HL-60 (cell line): ENCODE data around the gene GAS6.

ENCODE experiments used
- CTCF ChIP-seq: IDR thresholded peaks from one replicate; pipeline ENCODE4 v1.5.1; 2011; ENCODE audit warnings: low read length, control low read depth, inconsistent platforms; ENCODE audit not compliant: insufficient read depth
- GABPA ChIP-seq: IDR thresholded peaks from 2 replicates; pipeline ENCODE4 v1.6.1; 2012; ENCODE audit warnings: low read depth
- POLR2AphosphoS5 ChIP-seq: IDR thresholded peaks from 2 replicates; pipeline ENCODE4 v1.6.1; 2012; ENCODE audit warnings: low read depth
- REST ChIP-seq: IDR thresholded peaks from 2 replicates; pipeline ENCODE4 v1.6.1; 2012; ENCODE audit warnings: low read depth; ENCODE audit not compliant: insufficient replicate concordance
- SPI1 ChIP-seq: IDR thresholded peaks from 2 replicates; pipeline ENCODE4 v1.6.1; 2012; ENCODE audit warnings: low read depth, mild to moderate bottlenecking, borderline replicate concordance

GRCh38 chr13:113857531-113858195 lies 6.2 kb downstream of the GAS6 start:
- no peak for TF ChIP-seq CTCF
- TF ChIP-seq POLR2AphosphoS5: no peak
- TF ChIP-seq REST: no peak
- TF ChIP-seq GABPA: no peak
- no peak for TF ChIP-seq SPI1
